IPS DF 4.7 (cell line): ENCODE data around the gene AGAP9.
"Not testable (repeated sequence)": the region's sequence is repeated elsewhere in the genome, so short reads cannot be mapped to it uniquely, and the experiment has no call there.

ENCODE experiments used
- DNase-seq: peaks from one replicate; pipeline ENCODE4 v3.0.0-alpha.2; 2013; ENCODE audit warnings: low spot score; ENCODE audit errors: extremely low read depth

Gene AGAP9

GRCh38 chr10:47489630-47490029 lies 33.8 kb downstream of the AGAP9 start:
- DNase-seq: not testable (repeated sequence)

- not testable (repeated sequence) for DNase-seq
These were observed 37.5 kb downstream of the AGAP9 start for GRCh38 chr10:47485943-47486342.

DNA sequence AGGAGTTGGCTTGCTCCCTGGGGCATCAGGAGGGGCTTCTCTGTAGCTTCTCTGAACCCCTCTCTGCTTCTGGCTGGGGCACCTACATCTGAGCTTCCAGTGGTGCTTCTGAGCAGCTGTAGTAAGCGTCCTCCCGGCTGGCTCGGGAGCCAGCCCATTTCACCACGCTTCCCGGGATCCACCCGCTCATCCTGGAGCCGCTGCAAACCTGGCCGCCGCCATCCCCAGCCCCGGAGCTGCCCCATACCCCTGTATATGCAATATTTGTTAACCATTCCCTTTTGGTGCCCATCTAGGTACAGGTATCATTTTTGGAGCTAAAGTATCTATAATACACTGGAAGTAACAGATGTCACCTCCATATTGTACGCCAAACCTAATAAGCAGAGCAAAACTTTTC lies 38.7 kb downstream of the AGAP9 start:
- DNase-seq: not testable (repeated sequence)

- not testable (repeated sequence) for DNase-seq
These were observed 39.5 kb downstream of the AGAP9 start, which contains the start of gene ANXA8 for GRCh38 chr10:47483923-47484322. TSS of gene ANXA8 (minus strand) at chr10:47484115. CDS start at chr10:47483933, 182 bp downstream.

DNA sequence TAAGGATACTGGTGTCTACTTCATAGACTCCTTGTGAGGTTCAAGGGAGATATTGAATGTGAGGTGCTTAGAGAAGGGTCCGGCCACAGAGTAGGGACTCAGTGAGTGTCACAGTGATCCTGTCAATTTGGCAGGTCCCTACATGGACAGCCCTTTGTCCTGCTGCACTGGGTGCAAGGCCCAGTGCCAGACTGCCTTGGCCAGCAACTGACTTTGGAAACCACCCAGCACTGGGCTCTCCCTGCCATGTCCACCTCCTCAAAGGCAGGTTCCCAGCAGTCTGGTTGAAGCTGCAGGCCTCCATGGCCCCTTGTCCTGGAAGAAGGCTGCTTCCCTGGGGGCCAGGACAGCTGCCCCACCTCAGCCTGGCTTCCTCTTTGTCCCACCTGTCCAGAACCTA lies 41.1 kb downstream of the AGAP9 start:
- DNase-seq: not testable (repeated sequence)

DNA sequence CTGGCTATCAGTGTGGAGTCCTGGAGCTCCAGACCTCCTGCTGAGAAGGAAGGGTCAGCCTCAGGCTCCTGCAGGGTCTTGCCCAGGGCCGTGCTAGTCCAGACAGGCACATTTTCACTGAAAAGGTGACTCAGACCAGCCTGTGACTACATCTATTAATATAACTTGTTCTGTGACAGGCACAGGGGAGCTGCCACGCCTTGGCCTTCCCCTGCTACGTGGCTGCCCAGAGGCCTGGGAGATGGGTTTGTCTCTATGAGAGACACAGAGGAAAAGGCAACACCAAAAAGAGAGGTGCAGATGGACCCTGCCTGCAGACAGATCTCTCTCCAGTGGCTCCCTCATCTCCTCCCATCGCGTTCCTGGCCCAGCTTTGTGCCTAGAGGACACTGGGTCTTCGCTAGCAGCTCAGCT lies 41.7 kb downstream of the AGAP9 start:
- DNase-seq: not testable (repeated sequence)

GRCh38 chr10:47481182-47481766 lies 42.2 kb downstream of the AGAP9 start:
- not testable (repeated sequence) for DNase-seq

GRCh38 chr10:47480133-47480532 lies 43.3 kb downstream of the AGAP9 start:
- DNase-seq: not testable (repeated sequence)

GRCh38 chr10:47478114-47478513 lies 45.3 kb downstream of the AGAP9 start:
- DNase-seq: not testable (repeated sequence)

DNA sequence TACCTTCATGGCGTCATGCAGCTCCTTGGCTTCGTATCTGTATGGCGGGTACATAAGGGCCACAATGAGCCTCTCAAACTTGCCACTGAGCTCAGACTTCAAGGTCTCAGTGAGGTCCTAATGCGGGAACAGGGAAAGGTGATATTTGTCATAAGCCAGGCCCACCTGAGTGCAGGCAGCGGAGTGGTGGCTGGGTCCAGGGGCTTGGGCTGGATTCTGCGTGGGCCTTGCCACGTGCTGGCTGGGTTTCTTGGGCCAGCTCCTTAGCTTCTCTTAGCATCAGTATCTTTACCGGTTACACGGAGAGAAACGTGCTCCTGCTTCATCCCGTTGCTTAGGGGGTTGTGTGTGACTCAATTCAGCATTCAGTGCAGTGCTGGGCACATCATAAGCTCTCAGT lies 46.4 kb downstream of the AGAP9 start:
- DNase-seq: not testable (repeated sequence)

GRCh38 chr10:47475101-47475500 lies 48.3 kb downstream of the AGAP9 start:
- DNase-seq: not testable (repeated sequence)

DNA sequence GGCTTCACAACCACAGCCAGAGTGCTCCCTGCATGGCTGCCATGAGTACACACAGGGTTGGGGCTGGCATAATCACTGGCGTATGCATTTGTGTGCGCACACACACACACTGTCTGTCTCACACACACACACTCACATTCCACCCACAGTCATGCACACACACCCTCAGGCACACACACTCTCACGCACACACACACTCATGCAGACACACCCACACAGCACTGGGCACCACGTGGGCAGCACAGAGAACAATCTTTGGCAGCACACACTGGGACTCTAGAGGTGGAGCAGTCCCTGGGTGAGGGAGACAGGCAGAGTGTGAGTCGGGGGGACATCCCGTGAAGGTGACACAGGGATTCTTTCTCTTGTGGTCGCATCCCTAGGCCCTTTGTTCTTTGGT lies 49.9 kb downstream of the AGAP9 start:
- DNase-seq: not testable (repeated sequence)

DNA sequence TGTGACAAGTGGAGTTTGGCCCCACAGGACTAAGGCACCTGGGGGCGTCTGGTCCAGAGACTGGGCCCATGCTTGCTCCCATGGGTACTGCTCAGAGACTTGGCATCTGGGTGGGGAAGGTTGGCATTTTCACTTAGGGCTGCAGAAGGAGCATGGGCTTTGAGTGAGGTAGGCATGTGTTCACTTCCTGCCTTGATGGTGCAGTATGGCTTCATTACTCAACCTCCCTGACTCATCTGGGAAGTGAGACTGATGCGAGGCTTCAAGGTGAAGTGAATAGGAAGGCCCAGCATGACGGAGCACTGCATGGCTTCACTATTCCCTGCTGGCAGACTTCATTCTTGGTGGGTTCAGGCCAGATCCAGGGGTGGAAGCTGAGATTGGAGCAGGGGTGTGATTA lies 50.8 kb downstream of the AGAP9 start:
- not testable (repeated sequence) for DNase-seq

DNA sequence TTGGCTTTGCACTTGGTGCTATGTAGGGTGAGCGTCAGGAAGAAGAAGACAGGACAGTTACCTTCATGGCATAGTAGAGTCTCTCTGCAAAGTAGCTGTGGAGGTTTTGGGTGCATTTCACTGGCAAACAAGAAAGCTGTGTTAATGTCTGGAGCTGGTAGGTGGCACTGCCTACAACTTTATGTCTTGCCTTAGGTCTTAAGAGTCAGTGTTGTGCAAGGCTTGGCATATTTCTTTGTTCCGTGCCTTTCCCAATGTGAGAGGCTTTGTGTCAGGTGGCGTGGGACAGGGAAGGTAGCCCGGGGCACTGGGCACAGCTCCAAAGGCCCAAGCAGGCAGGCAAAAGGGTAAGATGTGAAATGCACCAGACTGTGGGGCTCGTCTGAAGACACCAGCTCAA lies 51.4 kb downstream of the AGAP9 start:
- not testable (repeated sequence) for DNase-seq

GRCh38 chr10:47468731-47469528 lies 54.5 kb downstream of the AGAP9 start:
- DNase-seq: not testable (repeated sequence)

- not testable (repeated sequence) for DNase-seq
These were observed 55.5 kb downstream of the AGAP9 start for GRCh38 chr10:47467957-47468356.

DNA sequence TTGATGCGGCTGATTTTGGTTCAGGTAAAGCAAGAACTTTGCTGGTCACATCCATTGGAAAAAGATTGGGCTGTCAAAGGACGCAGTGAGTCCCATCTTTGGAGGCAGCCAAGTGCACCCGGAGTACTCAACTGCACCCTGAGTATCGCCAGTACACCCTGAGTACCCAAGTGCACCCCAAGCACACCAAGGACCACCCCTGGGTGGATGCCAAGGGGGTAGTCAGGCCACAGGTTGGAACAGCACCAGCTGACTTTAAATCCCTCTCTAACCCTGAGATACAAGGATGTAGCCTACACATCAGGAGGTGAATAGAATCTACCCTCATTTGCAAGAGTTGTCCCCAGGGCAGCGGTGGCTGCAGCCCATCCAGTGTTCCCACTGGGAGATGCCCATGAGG lies 56.0 kb downstream of the AGAP9 start:
- DNase-seq: not testable (repeated sequence)

- DNase-seq: not testable (repeated sequence)
These were observed 58.1 kb downstream of the AGAP9 start for GRCh38 chr10:47465216-47465917.

DNA sequence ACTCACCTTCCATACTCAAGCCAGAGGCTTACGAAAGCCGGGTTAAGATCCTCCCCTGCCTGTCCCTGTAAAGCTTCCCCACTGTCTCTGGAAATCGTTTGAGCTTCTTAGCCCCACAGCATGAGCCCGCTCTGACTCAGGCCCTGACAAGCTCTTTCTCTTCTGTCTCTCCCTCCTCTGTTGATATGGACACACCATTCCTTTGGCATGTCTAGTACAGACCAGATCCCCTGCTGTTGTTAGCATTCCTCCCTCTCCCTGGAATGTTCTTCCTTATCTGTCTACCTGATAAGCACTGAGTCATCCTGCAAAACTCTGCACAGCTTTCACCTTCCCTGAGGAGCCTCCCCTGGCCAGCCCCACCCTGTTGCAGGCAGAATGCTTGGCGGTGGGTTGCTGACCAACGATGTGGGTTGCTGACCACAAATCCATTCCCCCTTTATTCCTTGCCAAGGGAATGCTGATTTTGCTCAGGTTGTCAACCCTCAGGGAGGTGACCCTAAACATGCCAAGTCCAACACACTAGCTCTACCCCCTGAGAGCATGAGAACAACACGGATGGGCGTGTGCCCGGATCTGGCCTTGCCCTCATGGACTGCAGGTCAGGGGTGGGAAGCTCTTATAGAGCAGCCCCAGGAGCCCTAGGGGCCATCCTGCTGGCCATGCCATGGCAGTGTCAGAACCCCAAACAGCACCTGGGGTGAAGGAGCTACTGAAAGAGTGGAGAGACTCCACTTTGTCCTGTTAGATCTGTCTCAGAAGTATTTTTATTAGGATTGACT lies 60.7 kb downstream of the AGAP9 start:
- not testable (repeated sequence) for DNase-seq

- not testable (repeated sequence) for DNase-seq
These were observed 62.2 kb downstream of the AGAP9 start for GRCh38 chr10:47461261-47461687.
